GM21526 (cell line): ENCODE results near the gene ANKRD36C.
A peak's percentile ranks its signal among the peaks of the same experiment; 100 is the strongest.
"Not testable (repeated sequence)": the region's sequence is repeated elsewhere in the genome, so short reads cannot be mapped to it uniquely, and the experiment has no call there.

Experiments
- ATAC-seq: cut with Tn5 transposase; IDR thresholded peaks from one replicate; pipeline ENCODE4 v1.9.1; 2021; ENCODE audit warnings: moderate library complexity; ENCODE audit not compliant: unreplicated experiment, low FRiP score

Gene ANKRD36C

GRCh38 chr2:95991351-95992094, at the start of gene ANKRD36C:
Gene ANKRD36C, minus strand, starts transcription at chr2:95991824. Its CDS starts 116 bp downstream, at chr2:95991708.
- peak; percentile 80 for ATAC-seq

- ATAC-seq = not testable (repeated sequence)
Observed at GRCh38 chr2:96035554-96035953, 43.9 kb upstream of the ANKRD36C start.

- not testable (repeated sequence) for ATAC-seq
Observed at GRCh38 chr2:96034792-96035191, 43.2 kb upstream of the ANKRD36C start, which contains the start of gene GPAT2. Gene GPAT2, minus strand, starts transcription at chr2:96034916. Its CDS starts 2,557 bp downstream, at chr2:96032359.

DNA sequence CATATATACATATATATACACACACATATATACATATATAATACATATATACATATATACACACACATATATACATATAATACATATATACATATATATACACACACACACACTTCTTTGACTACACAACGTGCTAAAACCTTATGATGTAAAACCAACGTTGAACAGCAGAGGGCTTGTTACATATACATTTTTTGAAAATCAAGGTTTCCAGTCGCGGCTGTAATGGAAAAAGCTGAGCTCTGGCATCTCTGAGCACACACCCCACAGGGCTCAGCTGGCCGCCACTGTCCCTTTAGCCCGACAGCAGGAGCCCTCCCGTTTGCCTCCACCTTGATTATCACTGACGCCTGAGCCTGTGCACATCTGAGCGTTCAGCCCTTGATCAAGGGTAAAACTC, 42.4 kb upstream of the ANKRD36C start:
- not testable (repeated sequence) for ATAC-seq

- not testable (repeated sequence) for ATAC-seq
Observed at GRCh38 chr2:96027725-96028325, 36.2 kb upstream of the ANKRD36C start.

- not testable (repeated sequence) for ATAC-seq
Observed at GRCh38 chr2:96025755-96026154, 34.1 kb upstream of the ANKRD36C start.

GRCh38 chr2:96025194-96025492, 33.5 kb upstream of the ANKRD36C start:
- ATAC-seq = no peak

DNA sequence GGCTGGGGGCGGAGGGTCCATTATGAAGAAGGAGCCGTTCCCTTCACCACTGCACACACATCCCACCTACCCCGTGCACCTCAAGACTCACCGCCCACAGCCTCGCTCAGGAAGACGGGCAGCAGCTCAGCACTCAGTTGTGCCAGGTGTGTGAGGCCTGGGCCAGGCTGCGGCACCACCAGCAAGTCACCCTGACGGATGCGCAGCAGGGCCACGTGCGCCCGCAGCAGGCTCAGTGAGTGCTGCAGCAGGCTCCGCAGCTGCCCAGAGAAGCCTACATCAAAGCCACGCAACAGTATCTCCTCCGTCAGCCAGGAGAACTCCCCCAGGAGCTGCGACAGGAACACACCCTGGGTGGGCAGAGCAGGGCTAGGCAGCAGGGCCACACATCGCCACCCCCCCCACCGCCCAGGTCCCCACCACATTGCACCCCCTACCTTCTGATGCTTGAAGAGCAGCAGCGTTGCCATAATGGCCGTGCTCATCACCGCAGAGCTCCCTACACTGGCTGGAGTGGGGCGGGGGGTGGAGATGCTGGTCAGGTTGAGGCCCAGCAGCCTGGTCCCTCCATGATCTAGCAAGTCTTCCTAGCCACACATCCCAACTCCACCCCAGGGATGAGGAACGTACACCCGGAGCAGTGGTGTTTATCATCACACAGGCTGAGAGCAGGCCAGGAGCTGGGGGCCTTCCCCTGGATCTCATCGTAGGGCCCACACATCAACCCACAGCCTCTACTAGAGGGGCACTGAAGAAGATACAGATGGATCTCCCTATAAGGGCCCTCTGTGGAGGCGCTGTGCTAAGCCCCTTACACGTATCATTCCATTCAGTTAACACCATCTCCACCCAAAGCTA, 32.9 kb upstream of the ANKRD36C start:
- no peak for ATAC-seq

DNA sequence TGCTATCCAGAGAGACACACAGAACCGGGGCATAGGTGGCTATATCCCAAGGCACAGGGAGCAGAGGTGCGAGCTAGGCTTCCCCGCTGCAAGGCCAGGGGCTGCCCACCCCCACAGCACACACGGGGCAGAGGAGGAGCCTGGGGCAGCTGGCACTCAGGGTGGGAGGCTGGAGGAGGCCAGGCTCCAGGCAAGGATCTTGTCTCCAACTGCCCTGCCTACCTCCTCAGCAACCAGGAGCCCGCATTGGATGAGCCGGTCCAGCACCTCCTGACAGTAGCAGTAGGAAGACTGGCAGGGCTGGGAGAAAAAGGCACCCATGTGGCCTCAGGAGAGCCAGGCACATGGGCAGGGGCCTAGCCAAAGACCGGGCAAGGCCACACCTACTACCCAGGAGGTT, 32.1 kb upstream of the ANKRD36C start:
- not testable (repeated sequence) for ATAC-seq

DNA sequence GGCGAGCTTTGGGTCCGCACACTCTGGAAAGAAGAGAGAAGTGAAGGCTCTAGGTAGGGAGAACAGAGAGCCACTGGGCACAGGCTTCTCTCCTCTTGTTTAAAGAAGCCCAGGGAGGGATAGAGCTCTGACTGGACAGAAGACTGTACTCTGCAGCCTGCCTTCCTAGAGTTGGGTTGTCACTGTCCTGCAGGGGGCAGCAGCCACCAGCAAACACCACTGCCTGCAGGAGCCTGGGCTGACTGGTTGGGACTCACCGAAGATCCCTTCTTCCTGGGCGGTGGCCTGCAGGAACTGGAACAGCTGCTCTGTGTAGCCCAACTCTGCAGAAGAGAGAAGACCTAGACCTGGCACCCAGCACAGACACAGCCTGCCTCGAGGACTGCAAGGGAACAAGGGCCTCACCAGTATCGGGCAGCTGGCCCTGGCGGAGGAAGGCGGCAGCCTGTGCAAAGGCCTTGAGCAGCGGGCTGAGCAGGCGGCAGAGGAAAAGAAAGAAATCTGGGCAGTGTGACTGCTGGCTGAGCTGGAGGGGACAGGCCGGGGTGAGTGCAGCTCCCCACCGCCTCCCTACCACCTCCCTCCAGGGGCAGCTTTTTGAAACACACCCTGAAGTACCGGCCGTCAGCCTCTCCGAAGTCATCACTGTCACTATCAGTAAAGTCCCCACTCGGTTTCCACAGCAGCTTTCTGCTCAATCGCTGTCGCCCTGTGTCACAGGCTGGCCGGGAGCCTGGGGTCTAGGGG, 31.2 kb upstream of the ANKRD36C start:
- ATAC-seq = not testable (repeated sequence)

- ATAC-seq = not testable (repeated sequence)
Observed at GRCh38 chr2:96022126-96022525, 30.5 kb upstream of the ANKRD36C start.

DNA sequence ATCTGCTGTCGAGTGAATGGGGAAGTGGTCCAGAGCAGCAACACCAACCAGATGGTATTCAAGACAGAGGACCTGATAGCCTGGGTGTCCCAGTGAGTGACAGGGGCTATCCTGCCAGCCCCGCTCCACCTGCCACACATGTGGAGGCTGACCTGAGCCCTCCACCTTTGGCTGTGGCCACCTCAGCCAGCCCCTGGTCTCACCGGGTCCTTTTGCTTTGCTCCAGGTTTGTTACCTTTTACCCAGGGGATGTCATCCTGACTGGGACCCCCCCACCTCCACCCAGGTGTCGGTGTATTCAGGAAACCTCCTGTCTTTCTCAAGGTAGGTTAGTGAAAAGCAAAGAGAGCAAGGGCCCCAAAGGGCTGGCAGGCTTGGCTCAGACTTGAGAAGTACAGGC, 29.5 kb upstream of the ANKRD36C start:
- ATAC-seq = not testable (repeated sequence)

DNA sequence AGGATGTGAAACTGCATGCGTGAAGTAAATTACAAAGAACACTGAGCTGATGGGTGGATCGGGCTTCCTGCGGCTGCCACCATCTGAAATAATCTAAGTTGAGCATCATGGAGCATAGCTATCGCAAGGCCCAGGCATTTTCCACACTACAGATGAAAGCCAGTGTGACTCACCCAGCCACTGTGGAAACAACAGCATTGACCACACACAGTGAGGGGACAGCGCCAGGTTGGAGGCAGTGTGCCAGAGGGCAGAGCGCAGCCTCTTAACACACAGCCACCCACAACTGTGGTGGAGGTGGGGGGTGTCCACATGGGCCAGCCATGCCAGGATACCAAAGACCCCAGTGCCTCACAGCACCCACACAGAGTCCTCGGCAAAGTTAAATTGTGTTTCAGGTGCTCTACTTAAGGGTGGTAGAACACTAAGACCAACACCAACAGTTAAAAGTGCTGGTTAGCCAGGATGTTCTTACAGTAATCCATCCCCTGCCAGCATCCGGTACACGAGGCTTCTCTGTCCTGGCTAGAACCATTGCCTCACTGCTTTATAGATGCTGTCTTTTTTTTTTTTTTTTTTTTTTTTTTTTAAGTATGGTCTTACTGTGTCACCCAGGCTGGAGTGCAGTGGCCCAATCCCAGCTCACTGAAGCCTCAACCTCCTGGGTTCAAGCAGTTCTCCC, 28.4 kb upstream of the ANKRD36C start:
- ATAC-seq = not testable (repeated sequence)

- ATAC-seq = not testable (repeated sequence)
Observed at GRCh38 chr2:96016321-96016720, 24.7 kb upstream of the ANKRD36C start.

- not testable (repeated sequence) for ATAC-seq
Observed at GRCh38 chr2:96012792-96013264, 21.2 kb upstream of the ANKRD36C start.

DNA sequence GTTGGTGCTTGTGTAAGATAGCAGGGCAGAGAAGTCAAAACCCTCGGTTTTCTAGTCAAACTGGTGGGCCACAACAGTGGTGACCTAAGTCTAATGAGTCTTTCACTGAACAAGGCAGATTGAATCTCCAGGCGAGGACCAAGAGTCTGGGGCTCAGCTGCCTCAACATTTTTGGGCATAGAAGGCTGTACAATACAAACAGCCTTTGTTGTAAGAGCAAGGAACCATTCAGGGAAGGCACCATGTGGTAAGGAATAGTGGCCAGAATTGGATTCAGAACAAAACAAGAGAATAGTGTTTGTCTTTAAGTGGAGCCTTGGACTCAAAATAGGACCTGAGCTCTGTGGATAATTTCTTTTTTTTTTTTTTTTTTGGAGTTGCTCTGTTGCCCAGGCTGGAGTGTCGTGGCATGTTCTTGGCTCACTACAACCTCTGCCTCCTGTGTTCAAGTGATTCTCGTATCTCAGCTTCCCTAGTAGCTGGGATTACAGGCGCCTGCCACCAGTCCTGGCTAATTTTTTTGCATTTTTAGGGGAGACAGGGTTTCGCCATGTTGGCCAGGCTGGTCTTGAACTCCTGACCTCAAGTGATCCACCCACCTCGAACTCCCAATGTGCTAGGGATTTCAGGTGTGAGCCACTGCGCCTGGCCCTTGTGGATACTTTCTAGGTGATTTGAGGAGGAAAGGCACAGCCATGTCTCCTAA, 20.6 kb upstream of the ANKRD36C start:
- not testable (repeated sequence) for ATAC-seq

DNA sequence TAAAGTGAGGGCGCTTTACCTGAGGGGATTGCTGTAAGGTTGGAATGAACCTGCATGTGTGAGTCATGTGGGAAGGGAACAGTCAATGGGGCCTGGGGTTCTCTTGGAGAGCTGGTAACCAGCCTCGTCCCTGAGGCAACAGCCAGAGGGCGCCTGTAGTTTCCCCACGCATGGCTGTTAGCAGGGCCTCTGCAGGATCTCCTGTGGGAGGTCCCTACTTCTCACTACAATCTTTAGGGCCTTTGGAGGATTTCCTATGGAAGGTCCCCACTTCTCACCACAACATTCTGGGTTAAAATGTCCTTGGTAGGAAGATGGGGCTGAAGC, 19.5 kb upstream of the ANKRD36C start:
- ATAC-seq = peak; percentile 20

- ATAC-seq = peak; percentile 95
Observed at GRCh38 chr2:96010320-96011128, 18.9 kb upstream of the ANKRD36C start.
